Renal cortex interstitium (tissue), 11 donors: ENCODE data around the gene SYNRG. TPM values are rescaled to one million over a fixed set of nuclear protein-coding genes. Genes with fewer than 3 reads are reported as not detected.

Experiments
- DNase-seq, 11 donors: peaks; one replicate each; pipeline ENCODE4 v3.0.0-alpha.2; 2013; ENCODE audit warnings: low read depth in 9 of 11, low spot score in 4 of 11; ENCODE audit errors: extremely low read depth in 1 of 11
- polyA plus RNA-seq, 3 donors: library from polyadenylated mRNA; unstranded; fragments of 120-200 nt; gene quantifications; one replicate each; pipeline ENCODE4 v1.2.1, GENCODE V29; 2013; ENCODE audit not compliant: insufficient read length in 3 of 3

The SYNRG gene
- polyA plus RNA-seq, 3 donors = 39.9 to 44.9 (median 41.0) TPM

DNA sequence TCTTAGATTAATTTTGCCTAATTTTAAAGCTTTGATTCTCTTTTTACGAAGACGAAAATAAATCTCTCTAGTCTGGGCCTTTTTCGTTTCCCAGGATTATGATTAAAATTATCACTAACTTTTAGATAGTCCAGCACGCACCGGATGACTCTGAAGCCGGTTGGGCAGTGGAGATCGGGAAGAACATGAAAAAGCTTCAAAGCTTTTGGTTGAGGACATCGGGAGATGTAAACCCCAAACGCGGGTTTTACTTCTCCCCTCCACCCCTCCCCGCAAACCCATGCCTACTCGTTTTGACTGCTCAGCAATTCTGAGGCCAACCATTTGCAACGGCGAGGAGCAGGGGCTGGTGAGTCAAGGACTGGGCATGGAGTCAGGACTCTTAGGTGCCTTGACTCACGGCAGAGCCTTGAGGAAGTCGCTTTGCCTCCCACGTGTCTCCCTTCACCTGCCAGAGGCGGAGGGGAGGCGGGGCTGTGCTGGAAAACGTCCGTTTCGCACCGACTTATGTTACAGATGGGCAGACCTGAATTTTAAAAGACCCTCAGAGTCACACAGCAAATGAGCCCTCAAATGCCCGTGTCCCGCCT, 120.5 kb downstream of the SYNRG start:
- peak in 4 of 11 donors; percentile 39 to 48 (median 44) for DNase-seq

DNA sequence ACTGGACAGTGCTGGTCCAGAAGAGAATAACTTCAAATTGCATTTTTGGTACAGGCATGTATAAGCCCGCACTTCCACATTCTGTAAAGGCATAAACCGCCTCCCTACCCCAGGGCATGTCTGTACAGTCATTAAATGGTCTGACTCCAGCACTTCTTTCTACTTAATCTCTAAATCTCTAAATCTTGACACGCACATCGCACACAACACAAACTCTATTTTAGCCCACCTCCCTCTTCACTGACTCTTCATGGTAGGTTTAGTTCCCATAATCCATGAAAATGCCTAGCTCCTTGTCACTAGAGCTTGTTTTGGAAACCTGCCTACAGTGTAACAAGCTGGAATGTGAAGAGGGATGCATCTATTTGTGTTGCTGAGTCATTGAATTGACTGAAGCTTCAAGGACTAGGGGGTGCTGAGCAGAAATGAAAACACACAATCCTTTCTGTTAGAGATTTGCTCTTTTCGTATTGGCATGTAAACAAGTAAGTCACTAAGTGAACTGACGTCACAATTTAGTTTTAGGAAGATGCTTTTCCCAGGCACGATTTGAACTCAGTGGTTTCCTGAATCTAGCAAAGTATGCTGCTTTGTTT, 121.1 kb downstream of the SYNRG start:
- peak in 3 of 11 donors; percentile 57 to 61 (median 59) for DNase-seq

DNA sequence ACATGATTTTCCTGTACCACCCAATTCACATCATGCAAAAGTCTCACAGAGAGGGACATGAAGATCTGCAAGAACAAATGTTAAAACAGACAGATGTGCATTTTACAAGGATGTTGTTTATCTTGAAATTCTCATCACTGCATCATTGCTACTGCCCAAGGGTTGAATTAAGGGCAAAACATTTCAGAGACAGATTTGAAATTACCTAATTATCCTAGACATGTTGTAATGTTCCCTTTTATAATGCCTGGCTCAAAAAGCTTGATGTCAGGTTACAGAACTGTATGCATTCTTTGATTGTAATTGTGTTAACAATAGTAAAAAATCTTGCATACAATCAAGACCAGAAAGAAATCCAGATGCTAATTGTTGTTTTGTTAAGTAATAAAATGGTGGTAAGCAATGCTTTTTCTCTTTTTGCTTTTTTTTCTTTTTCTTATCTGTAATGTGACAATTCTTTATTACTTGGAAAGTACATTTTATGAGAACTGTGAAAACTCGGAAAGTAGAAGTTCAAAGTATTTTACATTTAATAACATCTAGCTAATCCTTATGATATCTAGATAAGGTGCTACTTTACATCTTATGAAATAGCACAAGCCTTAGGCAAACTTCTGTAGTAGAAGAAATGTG, 123.2 kb downstream of the SYNRG start:
- no peak for DNase-seq

DNA sequence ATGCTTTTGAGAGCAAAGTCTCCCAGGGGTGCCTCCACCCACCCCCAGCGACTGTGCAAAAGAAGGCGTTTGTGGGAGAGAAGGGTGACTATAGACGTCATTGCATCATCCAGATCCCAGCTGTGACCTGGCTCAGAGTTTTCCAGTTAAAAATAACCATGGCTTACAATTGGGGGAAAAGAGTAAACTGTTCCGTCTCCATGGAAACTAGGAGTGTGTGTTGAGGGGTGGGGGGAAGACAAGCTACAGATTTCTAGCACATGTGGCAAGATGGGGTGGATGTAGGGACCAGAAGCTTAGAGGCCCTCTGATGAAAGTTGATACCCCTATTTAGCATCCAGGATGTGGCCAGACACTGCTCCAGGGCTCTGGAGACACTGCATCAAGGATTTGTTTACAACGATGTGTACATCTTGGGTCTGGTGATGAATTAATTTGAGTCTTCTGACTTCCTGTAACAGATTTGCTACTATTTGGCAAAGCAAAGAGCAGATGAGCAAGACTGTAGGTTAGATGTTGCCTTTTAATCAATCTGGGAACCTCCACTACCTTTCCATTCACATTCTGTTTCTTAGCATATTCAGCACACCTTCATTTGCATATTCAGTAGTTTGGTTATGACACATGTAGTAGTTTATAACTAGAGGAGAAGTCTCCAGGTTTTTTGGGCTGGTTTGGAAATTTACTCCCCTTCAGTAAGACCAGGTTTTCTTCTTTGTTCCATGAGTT, 125.7 kb downstream of the SYNRG start:
- DNase-seq = no peak

DNA sequence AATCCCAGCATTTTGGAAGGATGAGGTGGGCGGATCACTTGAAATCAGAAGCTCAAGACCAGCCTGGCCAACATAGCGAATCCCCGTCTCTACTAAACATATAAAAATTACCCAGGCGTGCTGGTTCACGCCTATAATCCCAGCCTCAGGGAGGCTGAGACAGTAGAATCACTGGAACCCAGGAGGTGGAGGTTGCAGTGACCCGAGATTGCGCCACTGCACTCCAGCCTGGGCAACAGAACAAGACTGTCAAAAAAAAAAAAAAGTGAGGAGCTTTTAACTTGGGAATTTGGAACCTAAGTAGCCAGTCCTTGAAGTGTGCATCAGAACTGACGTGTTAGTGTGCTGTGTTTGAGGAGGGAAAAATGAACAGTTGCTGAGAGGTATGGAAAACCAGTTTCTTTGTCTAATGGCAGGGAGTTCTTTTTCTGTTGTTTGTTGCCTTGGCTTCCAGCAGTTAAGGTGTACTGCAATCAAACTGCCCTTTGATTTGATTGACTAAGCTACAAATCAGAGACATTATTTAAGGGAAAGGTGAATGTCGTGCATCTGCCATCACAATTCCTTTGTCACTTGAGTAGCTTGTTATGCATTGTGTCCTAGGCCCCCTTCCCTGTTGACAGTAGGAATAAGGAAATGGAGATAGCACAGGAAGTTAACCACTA, 128.1 kb downstream of the SYNRG start:
- DNase-seq = no peak

DNA sequence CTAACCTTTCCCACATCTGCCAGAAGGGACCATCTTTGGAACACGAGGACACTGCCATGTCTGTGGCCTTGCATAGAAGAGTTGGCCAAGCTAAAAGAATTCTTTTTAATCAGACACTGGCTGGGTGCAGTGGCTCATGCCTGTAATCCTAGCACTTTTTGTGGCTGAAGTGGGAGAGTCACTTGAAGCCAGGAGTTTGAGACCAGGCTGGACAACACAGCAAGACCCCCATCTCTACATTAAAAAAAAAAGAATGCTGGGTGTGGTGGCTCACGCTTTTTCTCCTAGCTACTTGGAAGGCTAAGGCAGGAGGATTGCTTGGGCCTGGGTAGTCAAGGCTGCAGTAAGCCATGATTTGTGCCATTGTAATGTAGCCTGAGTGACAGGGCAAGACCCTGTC, 128.8 kb downstream of the SYNRG start:
- DNase-seq = no peak

DNA sequence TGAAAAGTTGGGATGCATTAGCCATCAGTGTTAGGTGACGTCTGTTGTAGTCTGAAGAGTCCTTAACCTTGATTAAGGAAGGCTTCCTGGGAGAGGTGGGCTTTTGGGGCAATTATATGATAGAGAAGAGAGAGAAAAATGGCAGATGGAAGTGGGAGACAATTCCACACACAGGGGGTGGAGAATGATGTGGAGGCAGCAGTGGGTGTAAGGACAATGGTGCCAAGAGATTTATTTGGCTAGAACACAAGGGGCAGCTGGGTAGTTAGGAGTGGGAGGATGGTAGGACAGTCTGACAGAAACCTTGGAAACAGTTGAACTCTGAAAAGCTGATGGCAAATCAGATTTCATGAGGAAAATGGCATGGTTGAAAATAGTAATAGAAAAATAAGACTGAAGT, 130.2 kb downstream of the SYNRG start:
- no peak for DNase-seq

DNA sequence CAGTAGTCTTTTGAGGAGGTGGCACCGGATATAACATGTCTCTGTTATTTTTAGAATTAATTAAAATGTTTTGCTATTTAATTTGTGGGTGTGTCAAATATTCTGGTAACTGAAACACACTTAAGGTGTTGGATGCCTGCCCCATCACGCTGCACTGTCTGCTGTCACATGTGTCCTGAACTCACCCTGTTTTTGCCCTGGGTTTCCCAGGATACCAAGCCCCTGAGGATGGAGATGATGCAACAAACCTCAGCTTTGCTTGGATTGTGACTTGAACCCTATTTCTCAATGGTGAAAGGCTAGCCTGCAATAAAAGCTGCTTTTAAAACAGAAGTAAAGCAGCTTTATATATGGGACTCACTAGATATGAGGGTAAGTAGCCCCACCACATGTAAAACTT, 131.0 kb downstream of the SYNRG start:
- DNase-seq = no peak

DNA sequence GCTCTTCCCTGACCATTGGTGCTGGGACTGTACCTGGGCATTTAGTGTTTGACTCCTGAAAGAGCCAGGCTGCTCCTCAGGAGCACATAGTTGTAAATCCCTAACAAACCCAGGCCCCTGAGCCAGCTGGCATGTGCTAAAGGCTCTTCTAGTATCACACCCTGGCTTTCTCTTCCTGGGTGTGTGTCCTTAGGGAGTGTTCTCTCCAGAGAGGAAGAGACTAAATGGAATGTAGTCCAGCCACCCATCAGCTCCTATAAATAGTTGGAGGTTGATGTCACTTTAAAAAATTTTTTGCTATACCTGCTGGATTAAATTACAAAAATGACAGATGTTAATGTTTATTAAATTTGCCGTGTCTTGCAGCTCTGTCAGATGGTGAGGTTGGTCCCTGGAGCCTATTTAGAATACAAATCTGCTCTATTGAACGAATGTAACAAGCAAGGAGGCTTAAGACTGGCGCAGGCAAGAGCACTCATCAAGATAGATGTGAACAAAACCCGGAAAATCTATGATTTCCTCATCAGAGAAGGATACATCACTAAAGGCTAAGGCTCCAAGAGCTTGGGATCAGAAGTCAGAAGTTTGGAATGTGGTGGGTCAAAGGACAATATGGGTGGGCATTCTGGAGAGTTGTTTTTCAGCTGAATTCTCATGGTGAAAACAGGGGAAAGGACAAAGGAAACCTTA, 132.6 kb downstream of the SYNRG start:
- DNase-seq = no peak

DNA sequence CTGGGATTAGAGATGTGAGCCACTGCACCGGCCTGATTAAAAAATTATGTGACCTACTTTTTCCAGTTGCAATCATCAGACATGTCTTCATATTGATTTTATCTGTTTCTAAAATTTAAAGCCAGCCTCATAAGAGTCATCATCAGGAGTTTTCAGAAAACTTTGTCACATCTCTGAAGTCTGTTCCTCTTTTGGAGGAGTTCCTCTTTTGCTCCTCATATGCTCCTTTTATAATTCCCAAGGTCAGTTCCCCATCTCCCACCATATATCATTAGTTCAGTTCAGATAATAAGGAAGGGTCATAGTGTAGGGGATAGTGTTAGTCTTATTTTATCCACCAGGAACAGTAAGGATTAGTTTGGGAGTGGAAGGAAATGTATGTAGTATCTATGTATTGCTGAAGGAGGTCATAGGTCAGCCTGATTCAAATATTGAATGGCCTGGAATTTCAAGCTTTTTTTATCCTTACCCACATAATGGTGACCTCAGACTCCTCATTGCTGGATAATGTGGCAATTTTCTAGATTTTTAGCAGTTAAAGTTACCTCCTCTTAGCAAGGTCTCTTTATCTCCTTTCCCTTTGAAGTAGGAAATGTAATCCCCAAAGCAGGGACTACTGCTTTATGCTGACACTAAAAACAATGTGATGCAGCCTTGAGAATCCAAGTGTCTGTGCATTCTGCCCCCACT, 133.3 kb downstream of the SYNRG start:
- no peak for DNase-seq

DNA sequence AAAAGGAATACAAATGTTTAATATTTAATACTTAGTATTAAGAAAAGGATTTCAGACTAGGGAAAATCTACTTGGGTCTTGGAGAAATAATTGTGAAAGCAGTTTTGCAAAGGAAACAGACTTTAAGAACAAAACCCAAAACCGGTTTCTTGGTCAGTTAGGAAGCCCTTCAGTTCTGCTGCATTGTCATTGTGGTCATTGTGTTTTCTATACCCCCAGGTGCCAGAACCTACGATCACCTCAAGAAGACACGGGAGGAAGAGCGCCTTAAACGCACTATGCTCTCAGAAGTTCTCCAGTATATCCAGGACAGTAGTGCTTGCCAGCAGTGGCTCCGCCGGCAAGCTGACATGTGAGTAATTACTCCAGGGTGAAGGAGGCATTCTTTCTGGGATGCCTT, 139.0 kb downstream of the SYNRG start:
- no peak for DNase-seq

DNA sequence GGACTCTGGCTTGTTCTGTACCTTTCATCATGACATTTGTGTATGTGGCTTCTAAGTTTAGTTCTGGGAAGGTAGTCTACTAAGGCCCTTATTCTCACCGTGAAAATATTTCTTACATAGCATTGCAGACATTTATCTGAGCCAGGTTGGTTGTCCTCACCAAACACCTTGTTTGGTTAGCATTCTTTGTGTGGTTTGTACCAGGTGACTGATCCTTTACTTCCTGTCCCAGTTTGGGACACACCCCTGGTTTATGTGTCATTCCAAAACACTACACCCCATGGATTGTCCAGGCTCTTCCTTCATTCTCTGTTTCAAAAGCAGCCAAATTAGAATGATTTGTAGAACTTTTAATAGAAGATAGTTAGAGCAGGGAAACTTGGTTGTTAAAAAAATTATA, 142.7 kb downstream of the SYNRG start:
- DNase-seq = no peak

DNA sequence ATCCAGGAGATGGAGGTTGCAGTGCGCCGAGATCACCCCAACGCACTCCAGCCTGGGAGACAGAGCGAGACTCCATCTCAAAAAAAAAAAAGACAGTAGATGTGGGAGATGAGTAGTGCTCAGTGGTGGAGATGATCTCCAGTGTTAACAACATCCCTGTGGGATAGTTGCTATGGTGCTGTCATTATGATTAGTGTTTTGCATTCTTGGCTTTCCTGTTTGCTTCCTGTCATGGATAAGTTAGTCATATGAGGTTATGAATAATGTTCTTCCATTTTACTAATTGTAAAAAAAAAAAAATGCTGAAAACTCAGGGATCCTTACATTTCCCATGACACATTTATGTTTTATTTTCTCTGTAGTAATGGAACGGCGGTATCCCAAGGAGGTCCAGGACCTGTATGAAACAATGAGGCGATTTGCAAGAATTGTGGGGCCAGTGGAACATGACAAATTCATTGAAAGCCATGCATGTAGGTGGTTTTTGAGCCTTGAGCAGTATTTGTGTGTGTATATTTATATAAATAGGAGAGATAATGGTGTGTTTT, 144.1 kb downstream of the SYNRG start:
- DNase-seq = no peak

Other genes with a start within 250 kb of the SYNRG start
- under 1 TPM; 0.06 to 0.23 (median 0.15) TPM for gene C17orf78, start 233.4 kb downstream of the SYNRG start, polyA plus RNA-seq
- gene ACACA, start 202.6 kb downstream of the SYNRG start, polyA plus RNA-seq = 10 to 100 TPM; 37.2 to 43.9 (median 43.6) TPM
- gene TADA2A, start 202.5 kb downstream of the SYNRG start, polyA plus RNA-seq = 10 to 100 TPM; 23.9 to 27.0 (median 25.0) TPM
- gene DUSP14, start 119.5 kb downstream of the SYNRG start, polyA plus RNA-seq = 10 to 100 TPM; 11.2 to 18.1 (median 15.8) TPM
- 10 to 100 TPM; 38.7 to 47.2 (median 42.0) TPM for gene DDX52, start 34.0 kb upstream of the SYNRG start, polyA plus RNA-seq
- 100 to 1,000 TPM; 115 to 121 (median 120) TPM for gene HNF1B, start 135.6 kb upstream of the SYNRG start, polyA plus RNA-seq